A673 (cell line): Measurements from ENCODE around the gene PRDM16. TPM values are rescaled to one million over a fixed set of nuclear protein-coding genes. Genes with fewer than 3 reads are reported as not detected.

ENCODE experiments used
- BruUV-seq: library from RNA; stranded (reverse); fragments of 400-500 nt; replicated peaks from 2 replicates; lab custom pipeline; 2021; lab: Mats Ljungman, UMichigan
- CTCF ChIA-PET: fragments of 300-600 bp; sonication (Branson Sonifier 250); formaldehyde crosslinking; loops from one replicate; lab custom pipeline; 2022; ENCODE audit warnings: antibody characterized with exemption; lab: Charles Lee
- POLR2A ChIA-PET: fragments of 300-600 bp; sonication (Branson Sonifier 250); formaldehyde crosslinking; loops from one replicate; lab custom pipeline; 2022; ENCODE audit warnings: antibody characterized with exemption; ENCODE audit not compliant: low non-redundant PET; lab: Charles Lee
- DNase-seq: peaks from one replicate; pipeline ENCODE4 v3.0.0-alpha.2; 2015; ENCODE audit warnings: low spot score
- H3K27ac ChIP-seq: fragments of 200-600 bp; sonication (generic); 2 replicates; pipeline ENCODE4 v1.5.1; 2016; ENCODE audit warnings: mixed run types, low read depth, mild to moderate bottlenecking, mixed read lengths, antibody characterized with exemption, low read length; ENCODE audit not compliant: poor library complexity, severe bottlenecking
- H3K27me3 ChIP-seq: fragments of 200-600 bp; sonication (generic); replicated peaks from 2 replicates; pipeline ENCODE4 v1.6.1; 2017; ENCODE audit warnings: mixed run types, low read depth, mild to moderate bottlenecking, mixed read lengths, antibody characterized with exemption, low read length; ENCODE audit not compliant: insufficient read depth, poor library complexity
- H3K36me3 ChIP-seq: fragments of 200-600 bp; sonication (generic); 2 replicates; pipeline ENCODE4 v1.6.1; 2016; ENCODE audit warnings: mixed run types, mild to moderate bottlenecking, mixed read lengths, antibody characterized with exemption, low read length; ENCODE audit not compliant: insufficient read depth, poor library complexity, severe bottlenecking
- H3K4me1 ChIP-seq: fragments of 200-600 bp; sonication (generic); 2 replicates; pipeline ENCODE4 v1.6.1; 2017; ENCODE audit warnings: mixed run types, mild to moderate bottlenecking, mixed read lengths, antibody characterized with exemption, low read length; ENCODE audit not compliant: insufficient read depth, poor library complexity, severe bottlenecking
- H3K4me3 ChIP-seq: fragments of 200-600 bp; sonication (generic); 2 replicates; pipeline ENCODE4 v1.5.1; 2016; ENCODE audit warnings: low read depth, mixed run types, mild to moderate bottlenecking, mixed read lengths, low read length; ENCODE audit not compliant: poor library complexity, severe bottlenecking
- H3K9me3 ChIP-seq: fragments of 200-600 bp; sonication (generic); 2 replicates; pipeline ENCODE4 v1.6.1; 2016; ENCODE audit warnings: mixed run types, low read depth, mild to moderate bottlenecking, mixed read lengths, antibody characterized with exemption, low read length; ENCODE audit not compliant: poor library complexity, severe bottlenecking
- EZH2 ChIP-seq: fragments of 200-600 bp; sonication (generic); IDR thresholded peaks from 2 replicates; pipeline ENCODE4 v1.6.1; 2017; ENCODE audit warnings: borderline replicate concordance, low read depth, mild to moderate bottlenecking, mixed read lengths, antibody characterized with exemption, low read length; ENCODE audit not compliant: poor library complexity, severe bottlenecking
- intact Hi-C: fragments of 100-400 bp; cut with micrococcal nuclease; formaldehyde crosslinking; loops from one replicate; pipeline ENCODE4 v1.10.0; 2022; ENCODE audit not compliant: unreplicated experiment
- total RNA-seq: library from RNA; stranded (reverse); gene quantifications from 2 replicates; pipeline ENCODE4 v1.2.3, GENCODE V29; 2021
- TF ChIP-seq, protein P1 (sequence below): fragments of 300-800, 200-600 bp; sonication (generic); conservative IDR thresholded peaks from 2 replicates; pipeline ENCODE4 v1.5.1; 2017; ENCODE audit warnings: low read depth, mild to moderate bottlenecking, antibody characterized with exemption, low read length, moderate library complexity, mixed read lengths

PRDM16 gene
- total RNA-seq, 1 experiment from 2014 or later: 0.49 TPM

DNA sequence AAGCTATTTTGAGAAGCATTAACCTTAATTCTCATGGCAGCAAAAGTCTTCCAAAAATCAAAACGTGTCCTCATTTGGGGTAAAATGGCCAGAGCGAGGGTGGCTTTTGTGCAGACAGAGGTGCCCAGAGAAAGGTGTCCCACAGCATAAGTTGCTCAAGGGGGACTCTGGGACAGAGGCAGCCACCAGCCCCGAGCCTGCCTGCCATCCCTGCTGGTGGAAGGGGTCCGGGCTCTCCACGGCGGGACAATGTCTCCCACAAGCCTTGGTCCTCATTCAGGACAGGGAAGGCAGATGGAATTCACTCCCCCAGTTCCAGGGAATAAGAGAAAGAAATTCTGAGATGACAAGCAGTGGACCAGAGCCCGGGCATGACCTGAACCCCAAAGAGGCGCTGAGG is 372.9 kb downstream of the PRDM16 start:
- no peak overlapping the region for H3K27ac ChIP-seq
- DNase-seq: no peak
- ChIA-PET POLR2A (no interaction called here), CTCF (no interaction called here)
- peaks cover 34% of the 10 kb centered on the region for H3K27me3 ChIP-seq
- H3K4me3 ChIP-seq: no peak overlapping the region
- TF ChIP-seq, protein P1, sequence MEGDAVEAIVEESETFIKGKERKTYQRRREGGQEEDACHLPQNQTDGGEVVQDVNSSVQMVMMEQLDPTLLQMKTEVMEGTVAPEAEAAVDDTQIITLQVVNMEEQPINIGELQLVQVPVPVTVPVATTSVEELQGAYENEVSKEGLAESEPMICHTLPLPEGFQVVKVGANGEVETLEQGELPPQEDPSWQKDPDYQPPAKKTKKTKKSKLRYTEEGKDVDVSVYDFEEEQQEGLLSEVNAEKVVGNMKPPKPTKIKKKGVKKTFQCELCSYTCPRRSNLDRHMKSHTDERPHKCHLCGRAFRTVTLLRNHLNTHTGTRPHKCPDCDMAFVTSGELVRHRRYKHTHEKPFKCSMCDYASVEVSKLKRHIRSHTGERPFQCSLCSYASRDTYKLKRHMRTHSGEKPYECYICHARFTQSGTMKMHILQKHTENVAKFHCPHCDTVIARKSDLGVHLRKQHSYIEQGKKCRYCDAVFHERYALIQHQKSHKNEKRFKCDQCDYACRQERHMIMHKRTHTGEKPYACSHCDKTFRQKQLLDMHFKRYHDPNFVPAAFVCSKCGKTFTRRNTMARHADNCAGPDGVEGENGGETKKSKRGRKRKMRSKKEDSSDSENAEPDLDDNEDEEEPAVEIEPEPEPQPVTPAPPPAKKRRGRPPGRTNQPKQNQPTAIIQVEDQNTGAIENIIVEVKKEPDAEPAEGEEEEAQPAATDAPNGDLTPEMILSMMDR: no peak
- TF ChIP-seq EZH2: no peak
- no peaks in the 10 kb centered on the region for H3K4me1 ChIP-seq
- intact Hi-C loops: no loop called here
- BruUV-seq: no TSS peak
- no peaks in the 10 kb centered on the region for H3K36me3 ChIP-seq
- no peaks in the 10 kb centered on the region for H3K9me3 ChIP-seq

DNA sequence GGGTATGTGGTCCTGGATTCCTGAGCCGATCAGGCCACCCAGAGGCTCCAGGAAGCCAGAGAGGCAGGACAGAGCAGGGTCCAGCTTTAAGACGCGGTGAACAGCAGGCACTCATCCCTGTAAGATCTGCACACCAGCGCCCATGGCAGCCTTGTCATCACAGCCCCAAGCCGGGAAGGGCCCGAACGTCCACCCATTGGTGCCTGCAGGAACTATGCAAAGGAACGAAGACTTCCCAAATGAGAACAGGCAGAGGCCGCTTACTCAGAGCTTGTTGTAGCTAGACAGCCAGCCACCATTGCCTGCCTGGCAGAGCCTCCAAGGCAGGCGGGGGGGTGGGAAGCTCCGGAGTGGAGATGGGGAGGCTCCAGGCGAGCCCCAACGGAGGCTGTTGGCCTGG is 373.3 kb downstream of the PRDM16 start:
- H3K4me1 ChIP-seq: no peaks in the 10 kb centered on the region
- no peaks in the 10 kb centered on the region for H3K36me3 ChIP-seq
- TF ChIP-seq, protein P1: no peak
- TF ChIP-seq EZH2: no peak
- H3K27me3 ChIP-seq: peaks cover 36% of the 10 kb centered on the region
- no peak overlapping the region for H3K27ac ChIP-seq
- no peak for DNase-seq
- intact Hi-C loops: no loop called here
- no peaks in the 10 kb centered on the region for H3K9me3 ChIP-seq
- no TSS peak for BruUV-seq
- ChIA-PET CTCF (no interaction called here), POLR2A (no interaction called here)
- H3K4me3 ChIP-seq: no peak overlapping the region

DNA sequence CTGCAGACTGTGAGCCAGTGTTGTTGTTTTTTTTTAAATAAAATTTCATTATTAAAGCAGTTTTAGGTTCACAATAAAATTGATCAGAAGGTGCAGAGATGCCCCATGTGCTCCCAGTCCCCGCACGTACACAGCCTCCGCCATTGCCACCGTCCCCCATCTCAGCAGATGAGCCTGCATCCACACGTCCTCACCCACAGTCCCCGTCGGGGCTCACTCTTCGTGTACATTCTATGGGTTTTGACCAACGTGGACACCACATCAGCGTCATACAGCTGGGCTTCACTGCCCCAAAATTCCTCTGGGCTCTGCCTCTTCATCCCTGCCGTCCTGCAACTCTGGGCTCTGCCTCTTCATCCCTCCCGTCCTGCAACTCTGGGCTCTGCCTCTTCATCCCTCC is 373.9 kb downstream of the PRDM16 start:
- DNase-seq: no peak
- Histone ChIP-seq H3K4me1 (no peaks in the 10 kb centered on the region), H3K27ac (no peak overlapping the region), H3K9me3 (no peaks in the 10 kb centered on the region), H3K4me3 (no peak overlapping the region), H3K27me3 (peaks cover 42% of the 10 kb centered on the region), H3K36me3 (no peaks in the 10 kb centered on the region)
- no TSS peak for BruUV-seq
- POLR2A ChIA-PET: no interaction called here
- intact Hi-C loops: no loop called here
- CTCF ChIA-PET: no interaction called here
- no peak for TF ChIP-seq EZH2
- TF ChIP-seq, protein P1: no peak
